ENCODE measurements around the gene CREB1.
A peak's percentile ranks its signal among the peaks of the same experiment; 100 is the strongest.
"Not testable (repeated sequence)": the region's sequence is repeated elsewhere in the genome, so short reads cannot be mapped to it uniquely, and the experiment has no call there.

Gene CREB1

DNA sequence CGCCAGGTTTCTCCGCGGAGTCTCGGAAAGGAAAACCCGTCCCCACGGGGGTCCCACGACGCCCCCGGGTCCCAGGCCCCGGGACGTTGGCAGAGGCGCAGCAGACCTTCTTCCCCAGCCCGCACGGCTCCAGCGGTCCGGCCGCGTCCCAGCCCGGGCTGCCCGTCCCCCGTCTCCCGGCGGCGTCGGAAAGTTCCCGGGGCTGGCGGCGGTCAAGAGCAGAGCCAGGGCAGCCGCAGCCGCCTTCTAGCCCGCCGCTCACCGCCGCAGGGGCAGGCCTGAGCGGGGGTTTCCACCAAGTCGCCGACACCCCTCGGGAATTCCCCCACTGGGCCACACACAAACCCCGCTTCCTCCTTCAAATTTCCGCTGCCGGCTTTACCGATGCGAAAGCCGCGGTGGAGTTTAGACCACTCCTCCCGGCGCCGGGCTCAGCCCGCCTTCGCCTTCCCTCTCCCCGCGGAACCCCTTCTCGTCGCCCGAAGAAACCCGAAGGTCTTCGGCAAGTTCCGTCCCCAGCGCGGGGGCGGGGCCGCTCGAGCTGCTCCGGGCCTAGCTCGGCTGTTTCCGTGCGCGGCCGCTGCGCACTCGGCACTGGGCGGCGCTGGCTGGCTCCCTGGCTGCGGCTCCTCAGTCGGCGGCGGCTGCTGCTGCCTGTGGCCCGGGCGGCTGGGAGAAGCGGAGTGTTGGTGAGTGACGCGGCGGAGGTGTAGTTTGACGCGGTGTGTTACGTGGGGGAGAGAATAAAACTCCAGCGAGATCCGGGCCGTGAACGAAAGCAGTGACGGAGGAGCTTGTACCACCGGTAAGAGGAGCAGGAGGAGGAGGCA is at the start of gene CREB1:
Gene CREB1 (plus strand): TSS at position 633 of the 830 bp plus-strand sequence. CDS start 25,674 bp downstream, outside the sequence.
- DNase-seq = peak; percentile 88

- no peak for DNase-seq
Observed at GRCh38 chr2:207480521-207481040, 49.2 kb upstream of the CREB1 start.

DNA sequence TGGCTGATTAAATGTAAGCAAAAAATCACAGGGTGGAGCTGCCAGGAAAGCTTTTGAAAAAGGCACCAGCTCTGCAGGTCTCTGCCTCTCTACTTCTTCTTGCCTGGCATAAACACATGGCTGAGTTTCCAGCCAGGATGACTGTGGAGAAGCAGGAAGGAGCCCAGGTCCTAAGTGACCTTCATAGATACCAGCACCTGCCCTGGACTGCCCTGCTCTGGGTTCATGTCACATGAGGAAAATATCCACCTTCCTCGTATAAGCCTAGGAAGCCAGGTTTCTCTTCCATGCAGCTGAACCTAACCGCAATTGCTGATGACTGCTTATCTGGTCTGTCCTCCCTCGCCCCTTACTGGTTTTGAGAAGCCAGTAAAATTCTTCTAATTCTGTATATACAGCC is 47.8 kb upstream of the CREB1 start:
- no peak for DNase-seq

- DNase-seq = no peak
Observed at GRCh38 chr2:207482630-207483029, 47.1 kb upstream of the CREB1 start.

GRCh38 chr2:207483066-207483465 is 46.7 kb upstream of the CREB1 start:
- DNase-seq = no peak

- DNase-seq = no peak
Observed at GRCh38 chr2:207483477-207483876, 46.3 kb upstream of the CREB1 start.

- DNase-seq = no peak
Observed at GRCh38 chr2:207484444-207485391, 45.0 kb upstream of the CREB1 start.

DNA sequence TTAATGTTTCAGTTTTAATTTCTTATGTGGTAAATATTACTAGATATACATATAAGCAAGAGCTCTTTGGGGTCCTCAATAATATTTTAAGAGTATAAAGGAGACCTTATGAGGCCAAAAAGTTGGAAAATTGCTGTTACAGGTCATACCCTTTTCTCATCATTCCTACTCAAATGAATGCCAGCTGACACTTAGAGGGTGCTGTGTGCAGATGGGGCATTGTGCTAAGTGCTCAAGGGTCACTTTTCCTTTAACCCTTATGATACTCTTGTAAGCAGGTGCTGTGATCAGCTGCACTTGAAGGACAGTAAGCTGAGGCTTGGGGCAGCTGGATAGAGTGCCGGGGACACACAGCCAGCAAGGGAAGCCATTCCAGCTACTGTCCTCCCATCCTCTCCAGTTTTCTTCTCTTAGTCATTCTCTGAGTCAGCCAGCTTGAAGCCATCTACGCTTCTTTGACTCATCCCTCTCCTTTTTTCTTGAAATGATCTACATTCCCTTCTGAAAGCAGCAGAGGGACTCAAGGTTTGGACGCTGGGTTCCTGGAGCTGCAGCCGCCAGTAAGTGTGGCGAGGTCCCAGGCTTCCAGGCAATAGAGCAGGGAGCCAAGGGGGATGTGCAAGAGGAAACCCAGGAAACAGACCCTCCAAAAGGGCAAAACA is 42.0 kb upstream of the CREB1 start:
- peak; percentile 27 for DNase-seq

- DNase-seq = no peak
Observed at GRCh38 chr2:207489251-207489650, 40.5 kb upstream of the CREB1 start.

DNA sequence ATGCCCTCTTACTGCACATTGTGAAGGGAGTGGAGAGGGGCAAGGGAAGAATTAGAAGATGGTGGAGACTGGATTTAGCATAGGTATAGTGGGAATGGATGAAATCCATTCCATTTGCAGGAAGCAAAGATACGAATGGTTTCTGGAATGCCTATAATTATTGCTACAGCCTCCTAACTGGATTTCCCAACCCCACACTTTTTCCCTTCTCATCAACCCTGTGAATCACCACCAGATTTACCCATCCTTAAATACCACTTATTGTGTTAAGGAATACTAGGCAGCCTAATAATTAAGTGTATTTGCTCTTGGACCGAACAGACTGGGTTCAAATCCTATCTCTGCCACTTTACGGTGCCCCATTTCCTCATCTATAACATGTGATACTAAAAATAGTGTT is 39.3 kb upstream of the CREB1 start:
- DNase-seq = no peak

DNA sequence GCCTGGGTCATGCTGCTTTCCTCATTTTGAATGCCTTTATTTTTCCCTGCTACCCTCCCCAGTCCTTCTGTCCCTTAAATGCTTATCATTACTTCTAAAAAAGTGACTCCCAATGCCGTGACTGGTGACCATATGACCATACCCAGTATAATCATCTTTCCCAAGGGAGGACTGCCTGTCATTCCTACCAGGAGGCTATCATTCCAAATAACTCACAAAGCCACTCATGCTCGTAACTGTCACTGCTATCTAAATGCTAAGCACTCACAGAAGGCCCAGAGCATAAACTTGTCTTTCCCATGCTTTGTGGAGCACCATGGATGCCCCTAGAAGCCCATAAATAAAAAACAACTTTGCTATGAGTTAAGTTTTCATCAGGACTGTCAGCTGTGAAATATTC is 38.7 kb upstream of the CREB1 start:
- DNase-seq = no peak

- no peak for DNase-seq
Observed at GRCh38 chr2:207491956-207492355, 37.8 kb upstream of the CREB1 start.

DNA sequence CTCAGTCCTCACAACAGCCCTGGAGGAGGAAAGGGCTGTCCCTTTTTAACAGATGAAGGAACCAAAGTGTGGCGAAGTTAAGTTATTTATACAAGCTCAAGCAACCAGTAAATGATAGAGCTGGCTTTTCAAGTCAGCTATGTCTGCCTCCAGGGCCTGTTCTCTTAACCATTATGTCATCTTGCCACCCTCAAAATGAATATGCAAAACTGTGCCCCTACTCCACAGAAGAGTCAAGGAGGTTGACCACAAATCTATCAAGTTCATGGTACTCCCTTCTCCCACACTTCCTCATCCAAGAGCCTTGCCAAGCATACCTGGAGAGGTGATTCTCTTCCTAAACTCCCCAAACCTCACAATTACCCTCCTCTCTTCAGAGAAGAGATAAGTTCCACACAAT is 37.3 kb upstream of the CREB1 start:
- no peak for DNase-seq

GRCh38 chr2:207494137-207494536 is 35.6 kb upstream of the CREB1 start:
- DNase-seq = no peak

DNA sequence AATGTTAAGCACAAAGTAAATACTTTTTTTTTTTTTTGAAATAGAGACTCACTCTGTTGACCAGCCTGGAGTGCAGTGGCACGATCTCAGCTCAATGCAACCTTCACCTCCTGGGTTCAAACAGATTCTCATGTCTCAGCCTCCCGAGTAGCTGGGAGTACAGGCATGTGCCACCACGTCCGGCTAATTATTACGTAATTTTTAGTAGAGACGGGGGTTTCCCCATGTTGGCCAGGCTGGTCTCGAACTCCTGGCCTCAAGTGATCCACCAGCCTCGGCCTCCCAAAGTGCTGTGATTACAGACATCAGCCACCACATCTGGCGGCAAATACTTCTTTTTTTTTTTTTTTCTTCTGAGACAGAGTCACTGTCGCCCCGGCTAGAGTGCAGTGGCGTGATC is 32.8 kb upstream of the CREB1 start:
- not testable (repeated sequence) for DNase-seq

GRCh38 chr2:207497596-207497995 is 32.2 kb upstream of the CREB1 start:
- DNase-seq = no peak

- DNase-seq = no peak
Observed at GRCh38 chr2:207498427-207498826, 31.3 kb upstream of the CREB1 start.

DNA sequence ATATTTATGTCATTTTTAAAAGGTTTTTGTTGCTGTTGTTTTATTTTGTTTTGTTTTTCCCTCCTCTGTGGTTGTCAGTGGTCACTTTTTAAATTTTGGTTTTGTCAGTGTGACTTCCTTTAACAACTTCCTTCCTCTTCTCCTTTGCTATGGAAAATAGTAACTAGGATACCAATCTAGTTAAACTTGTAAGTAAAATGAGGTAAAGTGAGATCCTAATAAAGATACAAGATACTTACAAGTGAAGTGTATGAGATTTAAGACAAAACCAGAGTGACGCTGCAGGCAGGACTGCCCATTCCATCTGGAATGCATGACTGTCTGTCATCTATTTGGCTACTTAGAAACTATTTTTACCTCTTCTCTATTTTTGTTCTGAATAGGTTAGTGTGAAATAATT is 30.6 kb upstream of the CREB1 start:
- DNase-seq = no peak

- peak; percentile 40 for DNase-seq
Observed at GRCh38 chr2:207501802-207502576, 27.8 kb upstream of the CREB1 start.

DNA sequence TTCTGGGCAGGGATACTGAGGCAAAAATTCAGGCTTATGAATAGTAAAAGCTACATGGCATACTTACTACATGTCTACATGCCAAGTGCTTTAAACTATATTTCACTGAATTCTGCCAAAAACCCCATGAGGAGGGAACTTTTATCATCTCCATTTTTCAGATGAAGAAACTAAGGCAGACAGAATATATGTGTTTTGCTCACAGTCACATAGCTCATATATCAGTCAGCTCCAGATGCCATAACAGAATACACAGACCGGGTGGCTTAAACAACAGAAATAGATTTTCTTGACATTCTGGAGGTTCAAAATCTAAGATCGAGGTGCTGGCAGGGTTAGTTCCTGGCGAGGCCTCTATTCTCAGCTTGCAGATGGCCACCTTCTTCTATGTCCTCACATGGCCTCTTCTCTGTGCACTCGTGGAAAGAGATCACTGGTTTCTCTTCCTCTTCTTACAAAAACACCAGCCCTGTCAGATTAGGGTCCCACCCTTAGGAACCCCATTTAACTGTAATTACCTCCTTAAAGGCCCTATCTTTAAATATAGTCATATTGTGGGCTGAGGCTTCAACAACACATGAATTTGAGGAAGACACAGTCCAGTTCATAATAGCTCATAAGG is 27.1 kb upstream of the CREB1 start:
- no peak for DNase-seq

GRCh38 chr2:207503234-207503633 is 26.5 kb upstream of the CREB1 start:
- no peak for DNase-seq

Measured in NCI-H510A treated with DMSO at 0.1 percent for 48 hours (cell line).